ENCODE data around the gene MAPK8IP2.

The MAPK8IP2 gene

DNA sequence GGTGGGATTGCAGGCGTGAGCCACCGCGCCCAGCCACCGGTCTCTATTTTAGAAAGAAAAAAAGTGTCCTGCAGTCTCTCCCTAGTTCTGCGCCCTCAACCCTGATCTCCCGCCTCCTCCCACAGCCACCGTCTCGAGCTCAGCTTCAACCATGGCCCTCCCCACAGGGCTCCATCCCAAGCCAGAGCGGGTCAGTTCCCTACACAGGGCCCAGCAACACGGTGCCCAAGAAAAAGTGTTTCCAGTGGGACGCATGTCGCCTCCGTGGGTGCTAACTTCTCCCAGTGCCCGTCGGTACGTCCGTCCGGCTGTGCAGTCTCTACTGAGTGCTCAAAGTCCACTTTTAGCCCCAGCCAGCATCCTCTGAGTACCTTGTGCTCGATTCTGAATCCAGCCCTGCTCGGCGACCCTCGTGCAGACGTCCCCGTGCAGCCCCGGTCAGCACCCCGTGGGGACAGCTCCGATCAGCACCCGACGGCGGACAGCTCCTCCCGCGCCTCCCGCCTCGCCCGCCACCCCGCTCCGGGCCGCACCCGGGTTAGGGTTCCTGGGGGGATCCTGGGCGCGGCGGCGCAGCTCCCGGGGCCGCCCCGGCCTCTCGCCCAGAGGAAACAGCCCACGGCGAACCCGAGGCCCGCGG lies 657 bp upstream of the MAPK8IP2 start (continued):
- TF ChIP-seq, protein P1, sequence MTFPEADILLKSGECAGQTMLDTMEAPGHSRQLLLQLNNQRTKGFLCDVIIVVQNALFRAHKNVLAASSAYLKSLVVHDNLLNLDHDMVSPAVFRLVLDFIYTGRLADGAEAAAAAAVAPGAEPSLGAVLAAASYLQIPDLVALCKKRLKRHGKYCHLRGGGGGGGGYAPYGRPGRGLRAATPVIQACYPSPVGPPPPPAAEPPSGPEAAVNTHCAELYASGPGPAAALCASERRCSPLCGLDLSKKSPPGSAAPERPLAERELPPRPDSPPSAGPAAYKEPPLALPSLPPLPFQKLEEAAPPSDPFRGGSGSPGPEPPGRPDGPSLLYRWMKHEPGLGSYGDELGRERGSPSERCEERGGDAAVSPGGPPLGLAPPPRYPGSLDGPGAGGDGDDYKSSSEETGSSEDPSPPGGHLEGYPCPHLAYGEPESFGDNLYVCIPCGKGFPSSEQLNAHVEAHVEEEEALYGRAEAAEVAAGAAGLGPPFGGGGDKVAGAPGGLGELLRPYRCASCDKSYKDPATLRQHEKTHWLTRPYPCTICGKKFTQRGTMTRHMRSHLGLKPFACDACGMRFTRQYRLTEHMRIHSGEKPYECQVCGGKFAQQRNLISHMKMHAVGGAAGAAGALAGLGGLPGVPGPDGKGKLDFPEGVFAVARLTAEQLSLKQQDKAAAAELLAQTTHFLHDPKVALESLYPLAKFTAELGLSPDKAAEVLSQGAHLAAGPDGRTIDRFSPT (tag by site-specific recombination; IDR thresholded peaks at IDR 0.05): 0 out of 2 replicates have a peak, but pooled peaks have one; percentile 35
- TF ChIP-seq MEIS1 (CRISPR knock-in tag; IDR thresholded peaks at IDR 0.05; ENCODE audit: borderline replicate concordance) (peak; percentile 72; the same call in 1 of the 2 replicates), GLI4 (tag by site-specific recombination; IDR thresholded peaks at IDR 0.05) (no peak), ZNF292 (tag by site-specific recombination; IDR thresholded peaks at IDR 0.05; ENCODE audit: borderline replicate concordance, low read depth) (no peak), ZNF473 (tag by site-specific recombination; IDR thresholded peaks at IDR 0.05) (no peak), YY1 (tag by site-specific recombination; IDR thresholded peaks at IDR 0.05) (0 out of 2 replicates have a peak, but pooled peaks have one; percentile 15), GLIS2 (tag by site-specific recombination; IDR thresholded peaks at IDR 0.05) (peak; percentile 64), ZNF354C (tag by site-specific recombination; IDR thresholded peaks at IDR 0.05; ENCODE audit: borderline replicate concordance, low read depth) (no peak), ZBTB48 (tag by site-specific recombination; IDR thresholded peaks at IDR 0.05) (0 out of 2 replicates have a peak, but pooled peaks have one; percentile 18), ZNF2 (tag by site-specific recombination; IDR thresholded peaks at IDR 0.05) (0 out of 2 replicates have a peak, but pooled peaks have one; percentile 32), ZEB2 (tag by site-specific recombination; IDR thresholded peaks at IDR 0.05) (no peak), ZNF501 (tag by site-specific recombination; IDR thresholded peaks at IDR 0.05) (no peak), HOXC10 (CRISPR knock-in tag; IDR thresholded peaks at IDR 0.05) (peak; percentile 90; the same call in 1 of the 2 replicates), ZNF747 (tag by site-specific recombination; IDR thresholded peaks at IDR 0.05) (no peak), ZNF138 (tag by site-specific recombination; IDR thresholded peaks at IDR 0.05; ENCODE audit: borderline replicate concordance) (no peak), KLF1 (tag by site-specific recombination; IDR thresholded peaks at IDR 0.05) (peak; percentile 59), ZNF140 (tag by site-specific recombination; IDR thresholded peaks at IDR 0.05) (no peak), ZNF791 (tag by site-specific recombination; IDR thresholded peaks at IDR 0.05) (no peak), IKZF3 (tag by site-specific recombination; IDR thresholded peaks at IDR 0.05) (0 out of 2 replicates have a peak, but pooled peaks have one; percentile 11), ZNF843 (tag by site-specific recombination; IDR thresholded peaks at IDR 0.05) (no peak), ZNF600 (tag by site-specific recombination; IDR thresholded peaks at IDR 0.05) (peak; percentile 69), ZNF76 (tag by site-specific recombination; IDR thresholded peaks at IDR 0.05; ENCODE audit: borderline replicate concordance, low read depth) (peak; percentile 24; the same call in 1 of the 2 replicates)
- TF ChIP-seq, protein P2, sequence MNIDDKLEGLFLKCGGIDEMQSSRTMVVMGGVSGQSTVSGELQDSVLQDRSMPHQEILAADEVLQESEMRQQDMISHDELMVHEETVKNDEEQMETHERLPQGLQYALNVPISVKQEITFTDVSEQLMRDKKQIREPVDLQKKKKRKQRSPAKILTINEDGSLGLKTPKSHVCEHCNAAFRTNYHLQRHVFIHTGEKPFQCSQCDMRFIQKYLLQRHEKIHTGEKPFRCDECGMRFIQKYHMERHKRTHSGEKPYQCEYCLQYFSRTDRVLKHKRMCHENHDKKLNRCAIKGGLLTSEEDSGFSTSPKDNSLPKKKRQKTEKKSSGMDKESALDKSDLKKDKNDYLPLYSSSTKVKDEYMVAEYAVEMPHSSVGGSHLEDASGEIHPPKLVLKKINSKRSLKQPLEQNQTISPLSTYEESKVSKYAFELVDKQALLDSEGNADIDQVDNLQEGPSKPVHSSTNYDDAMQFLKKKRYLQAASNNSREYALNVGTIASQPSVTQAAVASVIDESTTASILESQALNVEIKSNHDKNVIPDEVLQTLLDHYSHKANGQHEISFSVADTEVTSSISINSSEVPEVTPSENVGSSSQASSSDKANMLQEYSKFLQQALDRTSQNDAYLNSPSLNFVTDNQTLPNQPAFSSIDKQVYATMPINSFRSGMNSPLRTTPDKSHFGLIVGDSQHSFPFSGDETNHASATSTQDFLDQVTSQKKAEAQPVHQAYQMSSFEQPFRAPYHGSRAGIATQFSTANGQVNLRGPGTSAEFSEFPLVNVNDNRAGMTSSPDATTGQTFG (tag by site-specific recombination; IDR thresholded peaks at IDR 0.05; ENCODE audit: borderline replicate concordance): no peak
- TF ChIP-seq, protein P3, sequence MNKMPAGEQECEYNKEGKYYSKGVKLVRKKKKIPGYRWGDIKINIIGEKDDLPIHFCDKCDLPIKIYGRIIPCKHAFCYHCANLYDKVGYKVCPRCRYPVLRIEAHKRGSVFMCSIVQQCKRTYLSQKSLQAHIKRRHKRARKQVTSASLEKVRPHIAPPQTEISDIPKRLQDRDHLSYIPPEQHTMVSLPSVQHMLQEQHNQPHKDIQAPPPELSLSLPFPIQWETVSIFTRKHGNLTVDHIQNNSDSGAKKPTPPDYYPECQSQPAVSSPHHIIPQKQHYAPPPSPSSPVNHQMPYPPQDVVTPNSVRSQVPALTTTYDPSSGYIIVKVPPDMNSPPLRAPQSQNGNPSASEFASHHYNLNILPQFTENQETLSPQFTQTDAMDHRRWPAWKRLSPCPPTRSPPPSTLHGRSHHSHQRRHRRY (tag by site-specific recombination; IDR thresholded peaks at IDR 0.05): no peak
- TF ChIP-seq, protein P4, sequence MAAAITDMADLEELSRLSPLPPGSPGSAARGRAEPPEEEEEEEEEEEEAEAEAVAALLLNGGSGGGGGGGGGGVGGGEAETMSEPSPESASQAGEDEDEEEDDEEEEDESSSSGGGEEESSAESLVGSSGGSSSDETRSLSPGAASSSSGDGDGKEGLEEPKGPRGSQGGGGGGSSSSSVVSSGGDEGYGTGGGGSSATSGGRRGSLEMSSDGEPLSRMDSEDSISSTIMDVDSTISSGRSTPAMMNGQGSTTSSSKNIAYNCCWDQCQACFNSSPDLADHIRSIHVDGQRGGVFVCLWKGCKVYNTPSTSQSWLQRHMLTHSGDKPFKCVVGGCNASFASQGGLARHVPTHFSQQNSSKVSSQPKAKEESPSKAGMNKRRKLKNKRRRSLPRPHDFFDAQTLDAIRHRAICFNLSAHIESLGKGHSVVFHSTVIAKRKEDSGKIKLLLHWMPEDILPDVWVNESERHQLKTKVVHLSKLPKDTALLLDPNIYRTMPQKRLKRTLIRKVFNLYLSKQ (tag by site-specific recombination; IDR thresholded peaks at IDR 0.05; ENCODE audit: borderline replicate concordance): no peak
- TF ChIP-seq, protein P5, sequence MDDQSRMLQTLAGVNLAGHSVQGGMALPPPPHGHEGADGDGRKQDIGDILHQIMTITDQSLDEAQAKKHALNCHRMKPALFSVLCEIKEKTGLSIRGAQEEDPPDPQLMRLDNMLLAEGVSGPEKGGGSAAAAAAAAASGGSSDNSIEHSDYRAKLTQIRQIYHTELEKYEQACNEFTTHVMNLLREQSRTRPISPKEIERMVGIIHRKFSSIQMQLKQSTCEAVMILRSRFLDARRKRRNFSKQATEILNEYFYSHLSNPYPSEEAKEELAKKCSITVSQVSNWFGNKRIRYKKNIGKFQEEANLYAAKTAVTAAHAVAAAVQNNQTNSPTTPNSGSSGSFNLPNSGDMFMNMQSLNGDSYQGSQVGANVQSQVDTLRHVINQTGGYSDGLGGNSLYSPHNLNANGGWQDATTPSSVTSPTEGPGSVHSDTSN (CRISPR knock-in tag; IDR thresholded peaks at IDR 0.05): peak; percentile 96
- TF ChIP-seq, protein P6, sequence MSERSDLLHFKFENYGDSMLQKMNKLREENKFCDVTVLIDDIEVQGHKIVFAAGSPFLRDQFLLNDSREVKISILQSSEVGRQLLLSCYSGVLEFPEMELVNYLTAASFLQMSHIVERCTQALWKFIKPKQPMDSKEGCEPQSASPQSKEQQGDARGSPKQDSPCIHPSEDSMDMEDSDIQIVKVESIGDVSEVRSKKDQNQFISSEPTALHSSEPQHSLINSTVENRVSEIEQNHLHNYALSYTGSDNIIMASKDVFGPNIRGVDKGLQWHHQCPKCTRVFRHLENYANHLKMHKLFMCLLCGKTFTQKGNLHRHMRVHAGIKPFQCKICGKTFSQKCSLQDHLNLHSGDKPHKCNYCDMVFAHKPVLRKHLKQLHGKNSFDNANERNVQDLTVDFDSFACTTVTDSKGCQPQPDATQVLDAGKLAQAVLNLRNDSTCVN (tag by site-specific recombination; optimal IDR thresholded peaks at IDR 0.05): peak; percentile 69
- TF ChIP-seq, protein P7, sequence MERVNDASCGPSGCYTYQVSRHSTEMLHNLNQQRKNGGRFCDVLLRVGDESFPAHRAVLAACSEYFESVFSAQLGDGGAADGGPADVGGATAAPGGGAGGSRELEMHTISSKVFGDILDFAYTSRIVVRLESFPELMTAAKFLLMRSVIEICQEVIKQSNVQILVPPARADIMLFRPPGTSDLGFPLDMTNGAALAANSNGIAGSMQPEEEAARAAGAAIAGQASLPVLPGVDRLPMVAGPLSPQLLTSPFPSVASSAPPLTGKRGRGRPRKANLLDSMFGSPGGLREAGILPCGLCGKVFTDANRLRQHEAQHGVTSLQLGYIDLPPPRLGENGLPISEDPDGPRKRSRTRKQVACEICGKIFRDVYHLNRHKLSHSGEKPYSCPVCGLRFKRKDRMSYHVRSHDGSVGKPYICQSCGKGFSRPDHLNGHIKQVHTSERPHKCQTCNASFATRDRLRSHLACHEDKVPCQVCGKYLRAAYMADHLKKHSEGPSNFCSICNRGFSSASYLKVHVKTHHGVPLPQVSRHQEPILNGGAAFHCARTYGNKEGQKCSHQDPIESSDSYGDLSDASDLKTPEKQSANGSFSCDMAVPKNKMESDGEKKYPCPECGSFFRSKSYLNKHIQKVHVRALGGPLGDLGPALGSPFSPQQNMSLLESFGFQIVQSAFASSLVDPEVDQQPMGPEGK (tag by site-specific recombination; IDR thresholded peaks at IDR 0.05): peak; percentile 39
